ENCODE measurements around the gene DLG2. TPM values are rescaled to one million over a fixed set of nuclear protein-coding genes. Genes with fewer than 3 reads are reported as not detected.

Gene DLG2
- total and polyA plus RNA-seq, 2 donors (not counting 3 experiments of a cell fraction or from before 2014, with no cell fraction given) = 0.15 to 1.1 TPM

GRCh38 chr11:85534806-85535205 is 92.3 kb downstream of the DLG2 start:
- ChIA-PET POLR2A (no interaction called here), CTCF (no interaction called here)
- Histone ChIP-seq H3K9ac (replicated peaks; ENCODE audit: extremely low read depth, insufficient read depth, low read length) (no peak overlapping the region), H3K4me1 (ENCODE audit: control insufficient read depth, extremely low read depth, insufficient read depth, low read length) (no peaks in the 10 kb centered on the region), H3K9me1 (replicated peaks; ENCODE audit: control insufficient read depth, extremely low read depth, insufficient read depth, low read length) (no peaks in the 10 kb centered on the region), H3K27ac (ENCODE audit: insufficient read depth, low read depth, low read length) (no peak overlapping the region), H3K9me3 (replicated peaks; ENCODE audit: control insufficient read depth, insufficient read depth, low read length) (no peaks in the 10 kb centered on the region), H3K4me2 (ENCODE audit: insufficient read depth, low read length) (no peak overlapping the region), H3K36me3 (ENCODE audit: control insufficient read depth in 2 of 2, extremely low read depth in 1 of 2, insufficient read depth in 2 of 2, low read length in 2 of 2) (no peaks in the 10 kb centered on the region), H3K79me2 (ENCODE audit: control insufficient read depth, insufficient read depth, low read length) (no peaks in the 10 kb centered on the region), H4K20me1 (replicated peaks; ENCODE audit: control insufficient read depth, extremely low read depth, insufficient read depth, low read length) (no peaks in the 10 kb centered on the region), H3K4me3 (replicated peaks in 1 of 3; ENCODE audit: insufficient read depth in 1 of 3, low read depth in 1 of 3, low read length in 3 of 3) (no peak overlapping the region), H3K27me3 (ENCODE audit: control insufficient read depth in 2 of 2, insufficient read depth in 2 of 2, low read length in 2 of 2) (no peaks in the 10 kb centered on the region), H2AFZ (ENCODE audit: low read depth, low read length) (no peak overlapping the region)
- DNase-seq (ENCODE audit: low read depth, low spot score) (no peak), FAIRE-seq (no peak)
- intact Hi-C loops (cut with micrococcal nuclease) (no loop called here), dilution Hi-C loops (cut with MboI; ENCODE audit: extremely low pct_ligation_motif_present, low sequenced_read_pairs) (no loop called here)
- BruUV-seq (replicated peaks) = no TSS peak
- TF ChIP-seq FOS (IDR thresholded peaks at IDR 0.05; ENCODE audit: borderline replicate concordance, insufficient read depth, low read length) (no peak), JUN (IDR thresholded peaks at IDR 0.05; ENCODE audit: borderline replicate concordance, insufficient read depth, insufficient read length, low read depth) (no peak), CTCF (IDR thresholded peaks at IDR 0.05; ENCODE audit: extremely low read depth in 1 of 2, insufficient read depth in 1 of 2, low read depth in 1 of 2, low read length in 2 of 2) (no peak), MYC (IDR thresholded peaks at IDR 0.05; ENCODE audit: low read depth, low read length) (no peak), POLR2AphosphoS5 (IDR thresholded peaks at IDR 0.05; ENCODE audit: insufficient read depth, low read depth, low read length) (no peak), POLR2A (IDR thresholded peaks at IDR 0.05; ENCODE audit: low read depth, low read length) (no peak), GATA2 (IDR thresholded peaks at IDR 0.05; ENCODE audit: insufficient read depth, insufficient read length, low read depth, low read length) (no peak), EZH2 (IDR thresholded peaks at IDR 0.05; ENCODE audit: borderline replicate concordance, low read depth, low read length, severe bottlenecking) (no peak), MAX (IDR thresholded peaks at IDR 0.05; ENCODE audit: insufficient read depth, insufficient read length) (no peak)
